ENCODE data around the gene PDZRN3. TPM values are rescaled to one million over a fixed set of nuclear protein-coding genes. Genes with fewer than 3 reads are reported as not detected.

The PDZRN3 gene
- total and polyA plus RNA-seq, 4 donors: 7.3 to 36.4 (median 16.3) TPM

GRCh38 chr3:73394240-73394639, 230.5 kb downstream of the PDZRN3 start:
- H3K9ac ChIP-seq (ENCODE audit: insufficient read depth in 1 of 2, low read length in 2 of 2): no peak overlapping the region
- H3K4me3 ChIP-seq: no peak overlapping the region
- H3K36me3 ChIP-seq (ENCODE audit: control insufficient read depth in 4 of 4, insufficient read depth in 4 of 4, low read length in 4 of 4): peaks cover 0 to 34% (median 9%) of the 10 kb centered on the region in 4 donors
- WGBS, 2 donors: 70 to 75% methylated on average over 5 of the region's 5 CpGs
- peaks cover 0 to 2% (median 0%) of the 10 kb centered on the region in 4 donors for H3K9me3 ChIP-seq (ENCODE audit: control insufficient read depth in 4 of 4, insufficient read depth in 3 of 4, low read length in 3 of 4)
- ATAC-seq (ENCODE audit: insufficient read depth, low FRiP score) (no peak), DNase-seq (peak in 2 of 3 donors; percentile 37 to 57)
- H3K27ac ChIP-seq (ENCODE audit: low read depth in 1 of 2, low read length in 1 of 2): no peak overlapping the region
- no peak for TF ChIP-seq CTCF (IDR thresholded peaks at IDR 0.05; ENCODE audit: control extremely low read depth, extremely low read depth)
- H3K4me1 ChIP-seq (ENCODE audit: control insufficient read depth in 5 of 5, insufficient read depth in 5 of 5, low read length in 5 of 5): peaks cover 0 to 27% (median 3%) of the 10 kb centered on the region in 5 donors
- no peaks in the 10 kb centered on the region for H3K27me3 ChIP-seq (ENCODE audit: control insufficient read depth in 3 of 3, insufficient read depth in 3 of 3, low read length in 2 of 3)

GRCh38 chr3:73393005-73393404, 231.7 kb downstream of the PDZRN3 start:
- no peak for DNase-seq
- no peak for TF ChIP-seq CTCF (IDR thresholded peaks at IDR 0.05; ENCODE audit: control extremely low read depth, extremely low read depth)
- peaks cover 0 to 39% (median 12%) of the 10 kb centered on the region in 4 donors for H3K36me3 ChIP-seq (ENCODE audit: control insufficient read depth in 4 of 4, insufficient read depth in 4 of 4, low read length in 4 of 4)

GRCh38 chr3:73391984-73392383, 232.8 kb downstream of the PDZRN3 start:
- no peak for DNase-seq
- no peak overlapping the region for H3K9ac ChIP-seq (ENCODE audit: insufficient read depth in 1 of 2, low read length in 2 of 2)
- 87 to 89% methylated on average over 9 of the region's 9 CpGs for WGBS, 2 donors

More at GRCh38 chr3:73393005-73393404, 231.7 kb downstream of the PDZRN3 start:
- no peak for ATAC-seq (ENCODE audit: insufficient read depth, low FRiP score)
- H3K9me3 ChIP-seq (ENCODE audit: control insufficient read depth in 4 of 4, insufficient read depth in 3 of 4, low read length in 3 of 4): peaks cover 0 to 2% (median 0%) of the 10 kb centered on the region in 4 donors
- H3K27ac ChIP-seq (ENCODE audit: low read depth in 1 of 2, low read length in 1 of 2): no peak overlapping the region
- H3K27me3 ChIP-seq (ENCODE audit: control insufficient read depth in 3 of 3, insufficient read depth in 3 of 3, low read length in 2 of 3): no peaks in the 10 kb centered on the region
- no peak overlapping the region for H3K4me3 ChIP-seq
- H3K9ac ChIP-seq (ENCODE audit: insufficient read depth in 1 of 2, low read length in 2 of 2): no peak overlapping the region
- H3K4me1 ChIP-seq (ENCODE audit: control insufficient read depth in 5 of 5, insufficient read depth in 5 of 5, low read length in 5 of 5): peaks cover 0 to 31% (median 0%) of the 10 kb centered on the region in 5 donors
- WGBS, 2 donors: 89 to 92% methylated on average over 9 of the region's 9 CpGs

More at GRCh38 chr3:73391984-73392383, 232.8 kb downstream of the PDZRN3 start:
- no peaks in the 10 kb centered on the region for H3K27me3 ChIP-seq (ENCODE audit: control insufficient read depth in 3 of 3, insufficient read depth in 3 of 3, low read length in 2 of 3)
- H3K36me3 ChIP-seq (ENCODE audit: control insufficient read depth in 4 of 4, insufficient read depth in 4 of 4, low read length in 4 of 4): peaks cover 0 to 39% (median 15%) of the 10 kb centered on the region in 4 donors
- peaks cover 0 to 2% (median 0%) of the 10 kb centered on the region in 4 donors for H3K9me3 ChIP-seq (ENCODE audit: control insufficient read depth in 4 of 4, insufficient read depth in 3 of 4, low read length in 3 of 4)
- TF ChIP-seq CTCF (IDR thresholded peaks at IDR 0.05; ENCODE audit: control extremely low read depth, extremely low read depth): no peak
- H3K27ac ChIP-seq (ENCODE audit: low read depth in 1 of 2, low read length in 1 of 2): no peak overlapping the region
- H3K4me1 ChIP-seq (ENCODE audit: control insufficient read depth in 5 of 5, insufficient read depth in 5 of 5, low read length in 5 of 5): peaks cover 0 to 31% (median 0%) of the 10 kb centered on the region in 5 donors
- ATAC-seq (ENCODE audit: insufficient read depth, low FRiP score): no peak
- H3K4me3 ChIP-seq: no peak overlapping the region
